Bladder microvascular endothelial cell (primary cell): ENCODE data around the gene C21orf58. TPM values are rescaled to one million over a fixed set of nuclear protein-coding genes. Genes with fewer than 3 reads are reported as not detected.

Experiments used
- total RNA-seq: library from RNA; depleted of rRNA; stranded (reverse); fragments of >200 nt; gene quantifications from 2 replicates; pipeline ENCODE4 v1.2.3, GENCODE V29; 2014

C21orf58 gene
- total RNA-seq, result 4.9 and 5.2 TPM in 2 replicates

GRCh38 chr21:46323710-46324389 lies at the start of gene C21orf58, which contains the start of gene PCNT:
C21orf58 (minus strand) TSS chr21:46323870; CDS start chr21:46322738, 1,132 bp downstream.
PCNT (plus strand) TSS chr21:46324156; CDS start chr21:46324229, 73 bp downstream.

DNA sequence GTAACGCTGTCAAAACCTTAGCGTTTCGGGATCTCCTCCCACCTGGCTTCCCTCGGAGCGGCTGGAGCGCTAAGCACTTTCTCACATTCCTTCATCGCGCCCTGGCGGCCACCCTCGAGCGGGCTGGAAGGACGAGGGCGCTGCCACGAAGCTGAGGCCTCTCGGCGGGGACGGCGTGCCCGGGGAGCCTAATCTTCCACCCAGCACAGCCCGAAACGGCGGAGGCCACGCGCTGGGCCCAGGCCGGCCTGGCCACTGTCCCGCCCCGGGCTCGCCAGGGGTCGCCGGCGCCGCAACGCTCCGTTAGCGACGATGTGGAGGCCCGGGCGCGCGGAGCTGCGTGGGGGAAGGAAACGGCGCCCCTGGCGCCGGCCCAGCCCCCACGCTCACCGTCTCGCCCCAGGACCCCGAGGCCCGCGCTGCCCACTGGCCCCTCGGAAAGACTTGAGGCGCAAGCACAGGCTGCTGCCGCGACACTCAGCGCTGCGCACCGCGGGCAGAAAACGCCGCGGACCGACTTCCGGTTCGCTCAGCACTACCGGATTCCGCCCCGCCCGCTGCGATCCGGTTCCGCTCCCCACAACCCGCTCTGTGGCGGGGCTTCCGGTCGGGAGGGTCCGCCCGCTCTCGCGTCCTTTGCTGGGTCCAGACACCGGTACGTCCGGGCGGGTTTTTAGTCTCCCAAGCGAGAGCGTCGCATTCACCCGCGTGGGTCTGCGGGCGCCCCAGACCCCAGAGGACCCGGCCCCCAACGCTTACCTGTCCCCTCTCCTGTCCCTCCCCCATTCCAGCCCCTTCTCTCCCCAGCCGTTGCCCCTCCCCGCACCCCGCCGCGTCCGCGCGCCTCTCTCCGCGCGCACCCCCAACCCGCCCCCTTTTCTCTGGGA lies 37.7 kb downstream of the C21orf58 start, which contains the start of gene YBEY:
YBEY (plus strand) TSS at position 582 of the 887 bp plus-strand sequence. CDS start 572 bp downstream, outside the sequence.

DNA sequence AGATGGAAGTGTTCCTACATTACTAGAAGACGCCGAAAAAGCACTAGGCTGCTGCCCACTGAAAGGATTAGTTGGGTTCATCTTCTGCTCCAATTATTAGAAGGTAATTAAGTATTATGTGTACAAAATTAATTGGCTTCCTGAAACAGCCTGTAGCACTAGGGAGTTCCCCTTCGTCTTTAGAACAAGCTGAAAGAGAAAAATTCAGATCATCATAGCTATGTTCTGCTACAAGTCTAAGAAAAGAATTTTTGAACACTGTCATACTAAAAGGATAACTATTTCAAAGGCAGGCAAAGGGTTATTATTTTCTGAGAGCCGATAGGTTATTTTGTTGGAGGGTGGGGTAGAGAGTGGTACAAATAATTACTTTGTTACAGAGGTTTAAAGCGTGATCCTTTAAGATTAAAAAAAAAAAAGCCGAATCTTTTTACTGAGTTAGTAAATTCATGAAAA lies 38.4 kb downstream of the C21orf58 start, which contains the start of gene MCM3AP:
MCM3AP (minus strand) TSS at position 406 of the 456 bp plus-strand sequence; CDS start at position 81, 325 bp downstream.

Other genes with a start within 250 kb of the C21orf58 start
- gene COL6A2, start 225.8 kb downstream of the C21orf58 start, total RNA-seq, result 6.5 and 10.8 TPM in 2 replicates
- 0.16 TPM in 1 of 2 replicates, not detected in the other for gene FTCD, start 168.3 kb downstream of the C21orf58 start, total RNA-seq
- 3.1 and 6.3 TPM in 2 replicates for gene SPATC1L, start 139.4 kb downstream of the C21orf58 start, total RNA-seq
- gene LSS, start 95.1 kb downstream of the C21orf58 start, total RNA-seq, result 56.8 and 62.7 TPM in 2 replicates
- gene MCM3AP, start 38.3 kb downstream of the C21orf58 start, total RNA-seq, result 40.3 and 92.3 TPM in 2 replicates
- 5.5 and 8.6 TPM in 2 replicates for gene YBEY, start 37.5 kb downstream of the C21orf58 start, total RNA-seq
- 18.3 and 29.9 TPM in 2 replicates for gene PCNT, start 286 bp upstream of the C21orf58 start, total RNA-seq
- gene DIP2A, start 135.0 kb upstream of the C21orf58 start, total RNA-seq, result 23.6 and 79.7 TPM in 2 replicates